Neural cell (in vitro differentiated cells): ENCODE measurements around the gene TMEM259. TPM values are rescaled to one million over a fixed set of nuclear protein-coding genes. Genes with fewer than 3 reads are reported as not detected.

Experiments
- H2AFZ ChIP-seq: fragments of 200-600, 300-800 bp; sonication (generic), shearing (Covaris generic); 2 replicates; pipeline ENCODE4 v1.6.0; 2014; ENCODE audit warnings: low read depth, mild to moderate bottlenecking, antibody characterized with exemption, low read length, moderate library complexity
- H3F3A ChIP-seq: fragments of 200-600 bp; shearing (Covaris generic); 2 replicates; pipeline ENCODE4 v1.6.1; 2016; ENCODE audit warnings: mild to moderate bottlenecking, moderate library complexity, mixed read lengths, antibody characterized with exemption, low read length; ENCODE audit not compliant: insufficient read depth, poor library complexity, severe bottlenecking
- H3K27ac ChIP-seq: fragments of 200-600, 300-800 bp; sonication (generic), shearing (Covaris generic); 2 replicates; pipeline ENCODE4 v1.5.1; 2014; ENCODE audit warnings: mild to moderate bottlenecking, low read length, moderate library complexity
- H3K27me3 ChIP-seq: fragments of 300-800, 200-600 bp; sonication (generic), shearing (Covaris generic); 2 replicates; pipeline ENCODE4 v1.6.0; 2014; ENCODE audit warnings: mild to moderate bottlenecking, low read depth, low read length, moderate library complexity; ENCODE audit not compliant: insufficient read depth
- H3K36me3 ChIP-seq: fragments of 300-800, 200-600 bp; sonication (generic), shearing (Covaris generic); 2 replicates; pipeline ENCODE4 v1.5.1; 2014; ENCODE audit warnings: mild to moderate bottlenecking, antibody characterized with exemption, low read length, moderate library complexity; ENCODE audit not compliant: insufficient read depth
- H3K4me2 ChIP-seq: fragments of 300-800, 200-600 bp; sonication (generic), shearing (Covaris generic); 2 replicates; pipeline ENCODE4 v1.6.0; 2014; ENCODE audit warnings: mild to moderate bottlenecking, low read length
- H3K4me3 ChIP-seq: fragments of 300-800, 200-600 bp; sonication (generic), shearing (Covaris generic); 2 replicates; pipeline ENCODE4 v1.5.1; 2014; ENCODE audit warnings: mild to moderate bottlenecking, low read length, moderate library complexity
- H3K79me2 ChIP-seq: fragments of 200-600 bp; shearing (Covaris generic); replicated peaks from 2 replicates; pipeline ENCODE4 v1.6.0; 2014; ENCODE audit warnings: mild to moderate bottlenecking, low read length, moderate library complexity; ENCODE audit not compliant: insufficient read depth
- H3K9ac ChIP-seq: fragments of 300-800, 200-600 bp; sonication (generic), shearing (Covaris generic); 2 replicates; pipeline ENCODE4 v1.6.1; 2016; ENCODE audit warnings: mild to moderate bottlenecking, low read length, mixed read lengths
- H3K9me2 ChIP-seq: fragments of 200-600 bp; shearing (Covaris generic); 2 replicates; pipeline ENCODE4 v1.6.1; 2016; ENCODE audit warnings: mild to moderate bottlenecking, low read length, mixed read lengths; ENCODE audit not compliant: insufficient read depth
- H3K9me3 ChIP-seq: fragments of 200-600, 300-800 bp; sonication (generic), shearing (Covaris generic); 2 replicates; pipeline ENCODE4 v1.6.1; 2016; ENCODE audit warnings: mild to moderate bottlenecking, mixed run types, low read length, moderate library complexity, mixed read lengths
- H4K20me1 ChIP-seq: fragments of 200-600 bp; shearing (Covaris generic); 2 replicates; pipeline ENCODE4 v1.6.1; 2016; ENCODE audit warnings: mild to moderate bottlenecking, mixed run types; ENCODE audit not compliant: insufficient read depth
- CTCF ChIP-seq: fragments of 450-650 bp; IDR thresholded peaks from 2 replicates; pipeline ENCODE4 v1.5.1; 2014; ENCODE audit warnings: antibody characterized with exemption, mild to moderate bottlenecking, moderate library complexity; ENCODE audit not compliant: poor library complexity, severe bottlenecking
- EP300 ChIP-seq: fragments of 450-650 bp; conservative IDR thresholded peaks from 2 replicates; pipeline ENCODE4 v1.6.1; 2014; ENCODE audit warnings: antibody characterized with exemption, mild to moderate bottlenecking, moderate library complexity; ENCODE audit not compliant: poor library complexity, severe bottlenecking
- EZH2 ChIP-seq: fragments of 200-600, 300-800 bp; shearing (Covaris generic), sonication (generic); IDR thresholded peaks from 2 replicates; pipeline ENCODE4 v1.6.1; 2014; ENCODE audit warnings: antibody characterized with exemption, low read length, borderline replicate concordance, mild to moderate bottlenecking; ENCODE audit not compliant: insufficient read depth, poor library complexity, severe bottlenecking
- MXI1 ChIP-seq: fragments of 450-650 bp; conservative IDR thresholded peaks from 2 replicates; pipeline ENCODE4 v1.6.1; 2014; ENCODE audit warnings: antibody characterized with exemption, mild to moderate bottlenecking; ENCODE audit not compliant: poor library complexity, severe bottlenecking
- POLR2AphosphoS5 ChIP-seq: IDR thresholded peaks from 2 replicates; pipeline ENCODE4 v1.6.1; 2012
- RAD21 ChIP-seq: fragments of 450-650 bp; conservative IDR thresholded peaks from 2 replicates; pipeline ENCODE4 v1.6.1; 2014; ENCODE audit warnings: antibody characterized with exemption, mild to moderate bottlenecking, moderate library complexity
- REST ChIP-seq: IDR thresholded peaks from 2 replicates; pipeline ENCODE4 v1.6.1; 2012; ENCODE audit warnings: borderline replicate concordance
- SMC3 ChIP-seq: fragments of 450-650 bp; conservative IDR thresholded peaks from 2 replicates; pipeline ENCODE4 v1.6.1; 2014; ENCODE audit warnings: antibody characterized with exemption, mild to moderate bottlenecking, moderate library complexity; ENCODE audit not compliant: poor library complexity
- TAF1 ChIP-seq: IDR thresholded peaks from 2 replicates; pipeline ENCODE4 v1.6.1; 2012; ENCODE audit warnings: low read depth
- polyA plus RNA-seq: library from polyadenylated mRNA; depleted of rRNA; stranded (reverse); fragments of >200 nt; gene quantifications from 2 replicates; pipeline ENCODE4 v1.2.3, GENCODE V29; 2014

TMEM259 gene
- polyA plus RNA-seq, 1 donor from 2014 or later, result 176 TPM

- H3K27me3 ChIP-seq, result peaks cover 5% of the 10 kb centered on the region
- no peaks in the 10 kb centered on the region for H3K36me3 ChIP-seq
- no peak overlapping the region for H2AFZ ChIP-seq
- H3K9me2 ChIP-seq, result no peaks in the 10 kb centered on the region
- H3K27ac ChIP-seq, result no peak overlapping the region
- TF ChIP-seq MXI1 (no peak), RAD21 (no peak), TAF1 (no peak), POLR2AphosphoS5 (no peak), CTCF (no peak), SMC3 (no peak), REST (no peak), EZH2 (no peak), EP300 (no peak)
- no peaks in the 10 kb centered on the region for H3K9me3 ChIP-seq
- H3F3A ChIP-seq, result no peaks in the 10 kb centered on the region
- H3K9ac ChIP-seq, result peak overlapping the region; percentile 91
- H3K4me3 ChIP-seq, result peak overlapping the region; percentile 85
- peak overlapping the region; percentile 35 for H3K4me2 ChIP-seq
- H3K79me2 ChIP-seq, result peaks cover 19% of the 10 kb centered on the region
- no peaks in the 10 kb centered on the region for H4K20me1 ChIP-seq
Observed at GRCh38 chr19:1027650-1028061, 6.7 kb upstream of the TMEM259 start.

- peak overlapping the region; percentile 35 for H3K4me2 ChIP-seq
- peak overlapping the region; percentile 91 for H3K9ac ChIP-seq
- peaks cover 19% of the 10 kb centered on the region for H3K79me2 ChIP-seq
- peak overlapping the region; percentile 85 for H3K4me3 ChIP-seq
- H3F3A ChIP-seq, result no peaks in the 10 kb centered on the region
- H2AFZ ChIP-seq, result no peak overlapping the region
- H4K20me1 ChIP-seq, result no peaks in the 10 kb centered on the region
- no peaks in the 10 kb centered on the region for H3K36me3 ChIP-seq
- no peaks in the 10 kb centered on the region for H3K9me2 ChIP-seq
- peaks cover 5% of the 10 kb centered on the region for H3K27me3 ChIP-seq
- peak overlapping the region; percentile 59 for H3K27ac ChIP-seq
- H3K9me3 ChIP-seq, result no peaks in the 10 kb centered on the region
- TF ChIP-seq CTCF (no peak), REST (no peak), SMC3 (no peak), RAD21 (no peak), EP300 (no peak), MXI1 (no peak), TAF1 (no peak), POLR2AphosphoS5 (no peak), EZH2 (no peak)
Observed at GRCh38 chr19:1026783-1027649, 6.1 kb upstream of the TMEM259 start.
